LNCaP clone FGC (cell line): ENCODE measurements around the gene UNC93B1.
"Not testable (repeated sequence)": the region's sequence is repeated elsewhere in the genome, so short reads cannot be mapped to it uniquely, and the experiment has no call there.

Source experiments
- DNase-seq: peaks from one replicate; pipeline ENCODE4 v3.0.0-alpha.2; 2011; ENCODE audit warnings: low read depth
- H3K4me3 ChIP-seq: 2 replicates; pipeline ENCODE4 v1.5.1; 2011; ENCODE audit warnings: mild to moderate bottlenecking, low read depth, low read length, control low read depth
- CTCF ChIP-seq: IDR thresholded peaks from 2 replicates; pipeline ENCODE4 v1.5.1; 2012; ENCODE audit warnings: mild to moderate bottlenecking; ENCODE audit not compliant: control insufficient read depth, insufficient read depth; ENCODE audit errors: extremely low read depth

UNC93B1 gene

GRCh38 chr11:67998150-67999045, 5.5 kb downstream of the UNC93B1 start:
- no peak for DNase-seq
- no peak for TF ChIP-seq CTCF
- no peak overlapping the region for H3K4me3 ChIP-seq

- H3K4me3 ChIP-seq = no peak overlapping the region
- no peak for TF ChIP-seq CTCF
- no peak for DNase-seq
These were observed 6.4 kb downstream of the UNC93B1 start for GRCh38 chr11:67997475-67997921.

GRCh38 chr11:67996622-67997474, 7.0 kb downstream of the UNC93B1 start:
- no peak overlapping the region for H3K4me3 ChIP-seq
- no peak for DNase-seq
- no peak for TF ChIP-seq CTCF

- no peak overlapping the region for H3K4me3 ChIP-seq
- no peak for DNase-seq
- TF ChIP-seq CTCF = no peak
These were observed 7.8 kb downstream of the UNC93B1 start for GRCh38 chr11:67996051-67996450.

- H3K4me3 ChIP-seq, DNase-seq: not testable (repeated sequence)
These were observed 8.3 kb downstream of the UNC93B1 start for GRCh38 chr11:67995579-67995978.

GRCh38 chr11:67995129-67995528, 8.8 kb downstream of the UNC93B1 start:
- not testable (repeated sequence) for DNase-seq, H3K4me3 ChIP-seq

- not testable (repeated sequence) for H3K4me3 ChIP-seq, DNase-seq
These were observed 9.5 kb downstream of the UNC93B1 start for GRCh38 chr11:67994387-67994786.

GRCh38 chr11:67993821-67994220, 10.1 kb downstream of the UNC93B1 start:
- not testable (repeated sequence) for H3K4me3 ChIP-seq, DNase-seq
- TF ChIP-seq CTCF = peak; percentile 60

GRCh38 chr11:67991347-67992121, 12.4 kb downstream of the UNC93B1 start:
- DNase-seq, H3K4me3 ChIP-seq: not testable (repeated sequence)

- not testable (repeated sequence) for DNase-seq, H3K4me3 ChIP-seq
These were observed 13.2 kb downstream of the UNC93B1 start for GRCh38 chr11:67990546-67991346.

- not testable (repeated sequence) for H3K4me3 ChIP-seq, DNase-seq
These were observed 18.6 kb downstream of the UNC93B1 start for GRCh38 chr11:67985302-67985701.
